HG03565 (cell line): Measurements from ENCODE around the gene ALG3.

Experiments
- ATAC-seq: cut with Tn5 transposase; IDR thresholded peaks from one replicate; pipeline ENCODE4 v1.9.1; 2021; ENCODE audit warnings: mild to moderate bottlenecking, moderate library complexity; ENCODE audit not compliant: unreplicated experiment

ALG3 gene

GRCh38 chr3:184236033-184236410, 12.7 kb downstream of the ALG3 start:
- ATAC-seq: no peak

- ATAC-seq: no peak
These were observed 13.3 kb downstream of the ALG3 start for GRCh38 chr3:184235381-184236032.

- no peak for ATAC-seq
These were observed 13.9 kb downstream of the ALG3 start for GRCh38 chr3:184234671-184235380.

- ATAC-seq: no peak
These were observed 14.5 kb downstream of the ALG3 start for GRCh38 chr3:184234224-184234623.

GRCh38 chr3:184233127-184233843, 15.5 kb downstream of the ALG3 start:
- ATAC-seq: no peak

- ATAC-seq: no peak
These were observed 17.1 kb downstream of the ALG3 start for GRCh38 chr3:184231671-184232070.

- ATAC-seq: no peak
These were observed 17.9 kb downstream of the ALG3 start for GRCh38 chr3:184230603-184231528.

GRCh38 chr3:184230081-184230602, 18.6 kb downstream of the ALG3 start:
- no peak for ATAC-seq

- peak; percentile 66 for ATAC-seq
These were observed 19.2 kb downstream of the ALG3 start, which contains the start of gene VWA5B2 for GRCh38 chr3:184229394-184230080. VWA5B2 (plus strand) TSS chr3:184229585; CDS start chr3:184230529, 944 bp downstream.

GRCh38 chr3:184228376-184229137, 20.2 kb downstream of the ALG3 start:
- no peak for ATAC-seq

- ATAC-seq: no peak
These were observed 21.3 kb downstream of the ALG3 start for GRCh38 chr3:184227481-184227935.

GRCh38 chr3:184223946-184224345, 24.8 kb downstream of the ALG3 start:
- no peak for ATAC-seq

GRCh38 chr3:184222521-184222920, 26.2 kb downstream of the ALG3 start:
- no peak for ATAC-seq

- ATAC-seq: no peak
These were observed 29.9 kb downstream of the ALG3 start for GRCh38 chr3:184218814-184219213.

GRCh38 chr3:184211718-184212117, 37.0 kb downstream of the ALG3 start:
- ATAC-seq: no peak

GRCh38 chr3:184211297-184211696, 37.5 kb downstream of the ALG3 start:
- ATAC-seq: no peak

GRCh38 chr3:184209146-184209923, 39.4 kb downstream of the ALG3 start:
- ATAC-seq: no peak

GRCh38 chr3:184203526-184203925, 45.2 kb downstream of the ALG3 start:
- no peak for ATAC-seq
